ENCODE data around the gene ZNF501. TPM values are rescaled to one million over a fixed set of nuclear protein-coding genes. Genes with fewer than 3 reads are reported as not detected.

ZNF501 gene
- total and polyA plus RNA-seq, 2 donors (not counting 3 experiments of a cell fraction or from before 2014, with no cell fraction given), result 0.92 to 3.9 TPM

DNA sequence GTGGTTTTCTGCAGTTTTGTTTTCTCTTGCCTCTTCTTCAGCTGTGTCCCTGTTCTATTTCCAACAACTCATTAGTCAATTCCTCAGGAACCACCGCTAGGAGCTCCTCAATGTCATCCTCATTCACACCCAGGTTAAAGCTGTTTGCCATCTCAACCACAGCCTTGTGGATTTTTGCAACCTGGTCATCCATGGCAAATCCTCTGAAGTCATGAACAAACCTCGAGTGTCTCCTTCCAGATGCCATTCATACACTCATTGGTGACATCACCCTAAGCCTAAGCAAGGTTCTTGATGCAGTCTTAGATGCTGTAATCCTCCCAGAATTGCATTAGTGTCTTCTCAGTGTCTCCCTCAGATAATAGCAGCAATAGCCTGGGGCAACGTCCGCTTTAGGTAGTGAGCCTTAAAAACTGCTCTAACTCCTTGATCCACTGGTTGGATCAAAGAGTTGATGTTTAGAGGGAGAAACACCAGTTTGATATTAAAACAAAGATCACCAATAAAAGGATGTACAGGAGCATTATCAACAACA, 48.4 kb upstream of the ZNF501 start:
- DNase-seq (ENCODE audit: low read depth, low spot score), result no peak
- no peaks in the 10 kb centered on the region for H3K36me3 ChIP-seq (ENCODE audit: control insufficient read depth in 2 of 2, extremely low read depth in 1 of 2, insufficient read depth in 2 of 2, low read length in 2 of 2)
- dilution Hi-C loops (cut with MboI; ENCODE audit: extremely low pct_ligation_motif_present, low sequenced_read_pairs), result no loop called here
- no TSS peak for BruUV-seq (replicated peaks)
- no peaks in the 10 kb centered on the region for H3K9me1 ChIP-seq (replicated peaks; ENCODE audit: control insufficient read depth, extremely low read depth, insufficient read depth, low read length)
- peaks cover 1% of the 10 kb centered on the region for H3K9me3 ChIP-seq (replicated peaks; ENCODE audit: control insufficient read depth, insufficient read depth, low read length)
- no peak overlapping the region for H3K27ac ChIP-seq (ENCODE audit: insufficient read depth, low read depth, low read length)
- TF ChIP-seq JUN (IDR thresholded peaks at IDR 0.05; ENCODE audit: borderline replicate concordance, insufficient read depth, insufficient read length, low read depth) (no peak), GATA2 (IDR thresholded peaks at IDR 0.05; ENCODE audit: insufficient read depth, insufficient read length, low read depth, low read length) (no peak), POLR2A (IDR thresholded peaks at IDR 0.05; ENCODE audit: low read depth, low read length) (no peak)
- FAIRE-seq, result no peak
- no peak overlapping the region for H3K9ac ChIP-seq (replicated peaks; ENCODE audit: extremely low read depth, insufficient read depth, low read length)
- H3K79me2 ChIP-seq (ENCODE audit: control insufficient read depth, insufficient read depth, low read length), result no peaks in the 10 kb centered on the region
- CTCF ChIA-PET, result no interaction called here
- no peaks in the 10 kb centered on the region for H3K4me1 ChIP-seq (ENCODE audit: control insufficient read depth, extremely low read depth, insufficient read depth, low read length)
- H3K4me2 ChIP-seq (ENCODE audit: insufficient read depth, low read length), result no peak overlapping the region
- POLR2A ChIA-PET, result no interaction called here
- no peaks in the 10 kb centered on the region for H3K27me3 ChIP-seq (ENCODE audit: control insufficient read depth in 2 of 2, insufficient read depth in 2 of 2, low read length in 2 of 2)
- H2AFZ ChIP-seq (ENCODE audit: low read depth, low read length), result no peak overlapping the region
- H3K4me3 ChIP-seq (replicated peaks in 1 of 3; ENCODE audit: insufficient read depth in 1 of 3, low read depth in 1 of 3, low read length in 3 of 3), result no peak overlapping the region
- no peaks in the 10 kb centered on the region for H4K20me1 ChIP-seq (replicated peaks; ENCODE audit: control insufficient read depth, extremely low read depth, insufficient read depth, low read length)
- intact Hi-C loops (cut with micrococcal nuclease), result no loop called here

DNA sequence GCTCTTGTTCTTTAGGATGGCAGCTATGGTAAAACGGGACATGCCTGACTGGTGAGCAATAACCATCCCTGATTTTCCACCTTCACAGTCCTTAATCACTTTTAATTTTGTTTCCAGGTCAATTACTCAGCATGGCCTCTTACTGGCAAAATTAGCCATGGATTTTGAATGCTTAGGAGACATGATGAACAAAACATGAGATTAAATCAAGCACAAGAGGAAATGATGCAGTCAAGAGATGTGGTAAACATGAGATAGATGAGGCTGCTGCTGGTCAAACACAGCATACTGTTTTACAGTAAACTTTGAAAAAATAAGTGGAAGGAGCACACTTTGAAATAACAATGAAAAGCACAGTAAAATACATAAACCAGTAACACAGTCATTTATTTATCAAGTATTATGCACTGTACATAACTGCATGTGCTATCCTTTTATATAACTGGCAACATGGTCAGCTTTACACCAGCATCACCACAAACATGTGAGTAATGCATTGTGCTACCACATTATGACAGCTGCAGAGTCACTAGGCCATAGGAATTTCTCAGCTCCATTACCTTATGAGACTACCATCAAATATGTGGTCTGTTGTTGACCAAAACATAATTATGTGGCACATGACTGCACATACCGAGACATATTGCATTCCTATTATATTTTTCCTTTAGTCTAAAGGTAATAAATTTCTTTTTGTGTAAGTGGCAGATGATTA, 47.1 kb upstream of the ZNF501 start:
- Histone ChIP-seq H2AFZ (ENCODE audit: low read depth, low read length) (no peak overlapping the region), H3K9me3 (replicated peaks; ENCODE audit: control insufficient read depth, insufficient read depth, low read length) (peaks cover 1% of the 10 kb centered on the region), H3K27me3 (ENCODE audit: control insufficient read depth in 2 of 2, insufficient read depth in 2 of 2, low read length in 2 of 2) (no peaks in the 10 kb centered on the region), H3K4me1 (ENCODE audit: control insufficient read depth, extremely low read depth, insufficient read depth, low read length) (no peaks in the 10 kb centered on the region), H3K9me1 (replicated peaks; ENCODE audit: control insufficient read depth, extremely low read depth, insufficient read depth, low read length) (no peaks in the 10 kb centered on the region), H3K9ac (replicated peaks; ENCODE audit: extremely low read depth, insufficient read depth, low read length) (no peak overlapping the region), H3K36me3 (ENCODE audit: control insufficient read depth in 2 of 2, extremely low read depth in 1 of 2, insufficient read depth in 2 of 2, low read length in 2 of 2) (no peaks in the 10 kb centered on the region), H3K27ac (ENCODE audit: insufficient read depth, low read depth, low read length) (no peak overlapping the region), H3K4me2 (ENCODE audit: insufficient read depth, low read length) (no peak overlapping the region), H3K79me2 (ENCODE audit: control insufficient read depth, insufficient read depth, low read length) (no peaks in the 10 kb centered on the region), H4K20me1 (replicated peaks; ENCODE audit: control insufficient read depth, extremely low read depth, insufficient read depth, low read length) (no peaks in the 10 kb centered on the region), H3K4me3 (replicated peaks in 1 of 3; ENCODE audit: insufficient read depth in 1 of 3, low read depth in 1 of 3, low read length in 3 of 3) (no peak overlapping the region)
- POLR2A ChIA-PET, result no interaction called here
- CTCF ChIA-PET, result no interaction called here
- no TSS peak for BruUV-seq (replicated peaks)
- FAIRE-seq, result no peak
- intact Hi-C loops (cut with micrococcal nuclease), result no loop called here
- dilution Hi-C loops (cut with MboI; ENCODE audit: extremely low pct_ligation_motif_present, low sequenced_read_pairs), result no loop called here
- peak; percentile 20 for DNase-seq (ENCODE audit: low read depth, low spot score)
- TF ChIP-seq EZH2 (IDR thresholded peaks at IDR 0.05; ENCODE audit: borderline replicate concordance, low read depth, low read length, severe bottlenecking) (no peak), JUN (IDR thresholded peaks at IDR 0.05; ENCODE audit: borderline replicate concordance, insufficient read depth, insufficient read length, low read depth) (no peak), GATA2 (IDR thresholded peaks at IDR 0.05; ENCODE audit: insufficient read depth, insufficient read length, low read depth, low read length) (peak; percentile 70), FOS (IDR thresholded peaks at IDR 0.05; ENCODE audit: borderline replicate concordance, insufficient read depth, low read length) (peak; percentile 55)

All from endothelial cell of umbilical vein (primary cell).